ENCODE results near the gene CACNA1E.

CACNA1E gene

DNA sequence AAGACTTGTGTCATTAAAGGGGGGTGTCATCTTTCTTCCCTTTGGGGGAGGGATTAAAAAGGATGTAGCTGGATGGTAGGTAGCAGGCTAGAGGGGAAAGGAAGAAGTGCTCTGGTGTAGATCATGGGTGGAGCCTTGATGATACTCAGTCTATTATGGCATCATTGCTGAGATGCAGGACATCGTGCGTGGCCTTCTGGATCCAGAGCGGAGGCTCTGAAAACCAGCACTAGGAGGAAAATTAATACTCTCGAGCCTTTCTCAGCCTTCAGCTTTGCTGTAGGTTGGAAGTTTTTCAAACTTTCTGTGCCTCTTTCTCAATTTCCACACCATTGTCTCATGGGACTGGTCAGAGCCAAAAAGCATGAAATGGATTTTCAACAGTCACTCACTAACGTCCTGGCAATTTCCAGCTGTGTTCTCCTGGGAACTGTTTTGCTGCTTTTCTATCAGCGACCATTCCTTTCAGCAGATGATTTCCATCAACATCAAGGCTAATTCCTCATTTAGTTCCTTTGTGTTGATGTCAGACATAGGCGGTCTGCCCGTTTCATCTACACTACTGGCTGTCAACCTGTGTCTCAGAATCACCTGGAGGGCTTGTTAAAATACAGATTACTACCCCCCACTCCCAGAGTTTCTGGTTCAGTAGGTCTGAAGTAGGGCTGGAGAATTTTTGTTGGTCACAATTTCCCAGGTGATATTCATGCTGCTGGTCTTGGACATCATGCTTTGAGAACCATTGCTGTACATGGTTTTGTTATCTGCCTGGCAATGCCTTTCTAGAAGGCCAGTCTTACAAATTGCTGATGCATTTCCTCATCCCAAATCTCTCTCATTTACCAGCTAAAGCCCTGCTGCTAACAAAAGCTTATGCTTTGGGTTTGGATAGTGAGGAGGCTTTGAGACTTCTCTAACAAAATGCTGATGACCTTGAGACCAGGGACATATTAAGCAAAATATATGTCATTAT is 7.7 kb downstream of the CACNA1E start:
- TF ChIP-seq, protein P1, sequence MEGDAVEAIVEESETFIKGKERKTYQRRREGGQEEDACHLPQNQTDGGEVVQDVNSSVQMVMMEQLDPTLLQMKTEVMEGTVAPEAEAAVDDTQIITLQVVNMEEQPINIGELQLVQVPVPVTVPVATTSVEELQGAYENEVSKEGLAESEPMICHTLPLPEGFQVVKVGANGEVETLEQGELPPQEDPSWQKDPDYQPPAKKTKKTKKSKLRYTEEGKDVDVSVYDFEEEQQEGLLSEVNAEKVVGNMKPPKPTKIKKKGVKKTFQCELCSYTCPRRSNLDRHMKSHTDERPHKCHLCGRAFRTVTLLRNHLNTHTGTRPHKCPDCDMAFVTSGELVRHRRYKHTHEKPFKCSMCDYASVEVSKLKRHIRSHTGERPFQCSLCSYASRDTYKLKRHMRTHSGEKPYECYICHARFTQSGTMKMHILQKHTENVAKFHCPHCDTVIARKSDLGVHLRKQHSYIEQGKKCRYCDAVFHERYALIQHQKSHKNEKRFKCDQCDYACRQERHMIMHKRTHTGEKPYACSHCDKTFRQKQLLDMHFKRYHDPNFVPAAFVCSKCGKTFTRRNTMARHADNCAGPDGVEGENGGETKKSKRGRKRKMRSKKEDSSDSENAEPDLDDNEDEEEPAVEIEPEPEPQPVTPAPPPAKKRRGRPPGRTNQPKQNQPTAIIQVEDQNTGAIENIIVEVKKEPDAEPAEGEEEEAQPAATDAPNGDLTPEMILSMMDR (IDR thresholded peaks at IDR 0.05; ENCODE audit: low read depth, low read length), result no peak
- peak in 1 of 2 donors; percentile 30 for DNase-seq (ENCODE audit: low read depth in 2 of 2)

DNA sequence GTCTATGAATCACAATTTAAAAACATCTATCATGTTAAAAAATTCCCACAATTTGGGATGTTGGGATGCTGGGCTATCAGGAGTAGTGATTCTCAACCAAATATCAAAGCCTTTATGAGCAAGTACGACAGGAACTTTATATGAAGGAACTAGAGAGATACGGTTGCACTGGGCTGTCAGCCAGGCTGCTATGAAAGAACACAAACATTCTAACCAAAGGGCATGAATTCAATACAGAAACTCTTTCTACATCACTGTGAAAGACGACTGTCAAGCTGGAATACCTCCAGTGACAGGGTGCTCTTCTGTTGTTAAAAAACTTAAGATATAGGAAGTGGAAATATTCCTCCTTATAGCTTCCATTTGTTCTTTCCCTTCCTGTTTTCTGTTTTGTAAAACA is 9.8 kb downstream of the CACNA1E start:
- DNase-seq (ENCODE audit: low read depth in 2 of 2), result no peak
- TF ChIP-seq, protein P1 (IDR thresholded peaks at IDR 0.05; ENCODE audit: low read depth, low read length), result no peak
- H3K4me3 ChIP-seq (replicated peaks in 1 of 2; ENCODE audit: low read depth in 2 of 2, low read length in 2 of 2), result no peak overlapping the region

More for the DNA sequence above, 7.7 kb downstream of the CACNA1E start:
- H3K4me3 ChIP-seq (replicated peaks in 1 of 2; ENCODE audit: low read depth in 2 of 2, low read length in 2 of 2), result no peak overlapping the region

DNA sequence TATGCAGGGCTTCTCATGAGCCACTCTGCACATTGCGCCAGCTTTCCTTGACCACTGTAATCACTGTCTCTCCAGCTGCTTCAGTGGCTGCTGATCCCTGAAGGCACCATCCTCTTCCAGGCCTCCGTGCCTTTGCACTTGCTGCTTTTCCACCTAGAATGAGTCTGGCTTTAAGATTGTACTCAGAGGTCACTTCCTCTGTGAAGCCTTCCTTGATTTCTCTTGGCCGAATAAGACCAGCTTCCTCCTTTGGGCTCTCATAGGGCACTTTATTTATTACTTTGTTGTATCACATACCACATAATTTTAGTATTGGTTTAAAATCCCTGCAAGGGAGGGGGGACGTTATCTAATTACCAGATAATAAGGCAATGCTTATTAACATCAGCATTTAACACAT is 10.6 kb downstream of the CACNA1E start:
- DNase-seq (ENCODE audit: low read depth in 2 of 2), result no peak
- TF ChIP-seq, protein P1 (IDR thresholded peaks at IDR 0.05; ENCODE audit: low read depth, low read length), result no peak
- no peak overlapping the region for H3K4me3 ChIP-seq (replicated peaks in 1 of 2; ENCODE audit: low read depth in 2 of 2, low read length in 2 of 2)

DNA sequence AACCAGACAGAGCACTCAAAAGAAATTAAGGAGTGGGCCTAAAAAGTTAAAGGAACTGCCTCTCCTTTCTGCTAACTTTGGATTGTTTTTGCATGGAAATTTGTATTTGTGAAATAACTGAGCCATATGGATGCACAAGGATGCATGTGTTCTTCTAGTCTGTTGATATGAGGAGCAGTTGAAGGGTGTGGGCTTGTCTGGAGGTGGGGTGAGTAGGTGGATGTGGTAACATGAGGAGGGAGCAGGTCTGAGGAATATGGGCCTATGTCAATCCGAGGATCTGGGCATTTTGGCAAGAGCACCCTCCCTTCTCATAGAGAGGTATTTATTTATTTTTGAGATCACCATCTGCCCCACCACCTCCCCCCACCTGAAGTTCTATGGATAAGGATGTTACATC is 13.4 kb downstream of the CACNA1E start:
- TF ChIP-seq, protein P1 (IDR thresholded peaks at IDR 0.05; ENCODE audit: low read depth, low read length), result no peak
- no peak for DNase-seq (ENCODE audit: low read depth in 2 of 2)

DNA sequence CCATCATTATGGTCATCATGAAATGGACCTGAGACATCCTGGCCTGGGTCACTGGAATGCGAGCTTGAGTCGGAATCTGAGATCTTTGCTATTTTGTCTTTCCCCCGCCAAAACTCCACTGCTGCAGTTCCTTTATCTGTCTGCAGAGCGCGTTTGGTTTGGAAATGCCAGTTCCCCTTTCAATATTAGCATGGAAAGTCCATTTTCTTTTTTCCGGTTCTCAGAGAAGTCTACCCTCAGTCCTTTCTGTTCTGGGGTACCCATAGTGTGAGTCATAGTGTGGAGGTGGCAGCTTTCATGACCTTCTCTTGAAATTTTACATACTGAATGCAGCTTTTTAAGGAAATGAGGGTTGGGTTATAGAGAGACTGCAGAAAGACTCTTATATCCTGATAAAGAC is 14.6 kb downstream of the CACNA1E start:
- no peak for DNase-seq (ENCODE audit: low read depth in 2 of 2)
- H3K4me3 ChIP-seq (replicated peaks in 1 of 2; ENCODE audit: low read depth in 2 of 2, low read length in 2 of 2), result no peak overlapping the region
- TF ChIP-seq, protein P1 (IDR thresholded peaks at IDR 0.05; ENCODE audit: low read depth, low read length), result no peak

More for the DNA sequence above, 13.4 kb downstream of the CACNA1E start:
- no peak overlapping the region for H3K4me3 ChIP-seq (replicated peaks in 1 of 2; ENCODE audit: low read depth in 2 of 2, low read length in 2 of 2)

DNA sequence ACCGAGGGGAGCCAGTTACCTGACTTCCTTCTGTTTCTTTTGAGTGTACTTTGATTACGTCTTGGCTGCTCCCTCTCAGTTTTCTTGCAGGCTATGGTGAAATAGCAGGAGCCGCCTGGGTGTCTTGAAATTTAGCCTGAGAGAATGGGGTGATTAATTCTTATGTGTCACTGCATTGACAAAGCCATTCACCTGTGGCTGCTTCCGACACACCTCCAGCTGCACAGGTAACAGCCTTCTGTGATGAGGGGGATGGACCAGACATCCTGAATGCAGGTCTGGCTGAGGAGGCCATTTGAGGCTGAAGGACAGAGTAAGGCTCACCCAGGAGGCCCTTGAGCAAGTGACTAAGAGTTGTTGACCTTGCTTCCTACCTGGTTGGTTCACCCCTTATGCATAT is 16.5 kb downstream of the CACNA1E start:
- TF ChIP-seq, protein P1 (IDR thresholded peaks at IDR 0.05; ENCODE audit: low read depth, low read length), result no peak
- DNase-seq (ENCODE audit: low read depth in 2 of 2), result no peak
- H3K4me3 ChIP-seq (replicated peaks in 1 of 2; ENCODE audit: low read depth in 2 of 2, low read length in 2 of 2), result no peak overlapping the region

All from cardiac fibroblast (primary cell).